OCI-LY3 (cell line): ENCODE measurements around the gene OLA1.

Experiments
- CTCF ChIP-seq: fragments of 200-600, 300-600 bp; sonication (generic); IDR thresholded peaks from 2 replicates; pipeline ENCODE4 v1.5.1; 2014; ENCODE audit warnings: antibody characterized with exemption, low read length, low read depth
- EZH2phosphoT487 ChIP-seq: fragments of 200-600 bp; shearing (Covaris generic); IDR thresholded peaks from 2 replicates; pipeline ENCODE4 v1.6.1; 2018; ENCODE audit warnings: antibody characterized with exemption, mixed run types, low read depth

- TF ChIP-seq CTCF = no peak
- TF ChIP-seq EZH2phosphoT487 = no peak
These were observed 173.5 kb downstream of the OLA1 start for GRCh38 chr2:174074831-174075230.
